H9 (cell line): Measurements from ENCODE around the gene PRSS22. TPM values are rescaled to one million over a fixed set of nuclear protein-coding genes. Genes with fewer than 3 reads are reported as not detected.

Source experiments
- DNase-seq: peaks from one replicate; pipeline ENCODE4 v3.0.0-alpha.2; 2017
- H2AFZ ChIP-seq: one replicate; pipeline ENCODE4 v1.6.1; 2013; ENCODE audit warnings: mild to moderate bottlenecking, low read length, control low read depth, moderate library complexity
- H2AK5ac ChIP-seq: 2 replicates; pipeline ENCODE4 v1.6.1; 2013; ENCODE audit warnings: low read length, control low read depth, mixed read lengths; ENCODE audit not compliant: insufficient read length
- H2BK120ac ChIP-seq: one replicate; pipeline ENCODE4 v1.6.1; 2013; ENCODE audit warnings: low read depth, mild to moderate bottlenecking, low read length, control low read depth, inconsistent platforms; ENCODE audit not compliant: poor library complexity, severe bottlenecking
- H2BK12ac ChIP-seq: 2 replicates; pipeline ENCODE4 v1.6.1; 2013; ENCODE audit warnings: low read length, control low read depth, mixed read lengths, low read depth; ENCODE audit not compliant: insufficient read length
- H2BK15ac ChIP-seq: 2 replicates; pipeline ENCODE4 v1.6.1; 2013; ENCODE audit warnings: low read depth, low read length, control low read depth
- H2BK20ac ChIP-seq: one replicate; pipeline ENCODE4 v1.6.1; 2013; ENCODE audit warnings: low read depth, mild to moderate bottlenecking, low read length, control low read depth, inconsistent platforms; ENCODE audit not compliant: poor library complexity, severe bottlenecking
- H2BK5ac ChIP-seq: 2 replicates; pipeline ENCODE4 v1.6.1; 2013; ENCODE audit warnings: low read length, control low read depth, mixed read lengths; ENCODE audit not compliant: insufficient read length
- H3K14ac ChIP-seq: 2 replicates; pipeline ENCODE4 v1.6.1; 2013; ENCODE audit warnings: low read length, control low read depth; ENCODE audit not compliant: insufficient read depth
- H3K18ac ChIP-seq: 2 replicates; pipeline ENCODE4 v1.6.1; 2013; ENCODE audit warnings: low read depth, mild to moderate bottlenecking, mixed read lengths, low read length, control low read depth; ENCODE audit not compliant: insufficient read length
- H3K23ac ChIP-seq: 2 replicates; pipeline ENCODE4 v1.6.1; 2013; ENCODE audit warnings: low read length, control low read depth, mixed read lengths, low read depth; ENCODE audit not compliant: insufficient read length
- H3K23me2 ChIP-seq: 2 replicates; pipeline ENCODE4 v1.6.1; 2013; ENCODE audit warnings: low read depth, mild to moderate bottlenecking, mixed read lengths, low read length, control low read depth; ENCODE audit not compliant: insufficient read length, poor library complexity, severe bottlenecking
- H3K27ac ChIP-seq: 2 replicates; pipeline ENCODE4 v1.5.1; 2013; ENCODE audit warnings: low read length, control low read depth, mixed read lengths, low read depth; ENCODE audit not compliant: insufficient read length
- H3K27me3 ChIP-seq: 2 replicates; pipeline ENCODE4 v1.6.1; 2013; ENCODE audit warnings: low read length, control low read depth, inconsistent platforms; ENCODE audit not compliant: insufficient read depth
- H3K4ac ChIP-seq: 2 replicates; pipeline ENCODE4 v1.6.1; 2013; ENCODE audit warnings: low read depth, mild to moderate bottlenecking, control low read depth, inconsistent platforms, low read length, moderate library complexity
- H3K4me1 ChIP-seq: 2 replicates; pipeline ENCODE4 v1.6.1; 2013; ENCODE audit warnings: low read length, control low read depth, inconsistent platforms; ENCODE audit not compliant: insufficient read depth
- H3K4me2 ChIP-seq: 2 replicates; pipeline ENCODE4 v1.6.1; 2013; ENCODE audit warnings: low read length, control low read depth, mixed read lengths; ENCODE audit not compliant: insufficient read length, insufficient read depth
- H3K56ac ChIP-seq: 2 replicates; pipeline ENCODE4 v1.6.1; 2013; ENCODE audit warnings: low read depth, mild to moderate bottlenecking, mixed read lengths, low read length, control low read depth; ENCODE audit not compliant: insufficient read length
- H3K79me1 ChIP-seq: 2 replicates; pipeline ENCODE4 v1.6.1; 2013; ENCODE audit warnings: low read depth, mild to moderate bottlenecking, moderate library complexity, low read length, control low read depth, inconsistent platforms; ENCODE audit not compliant: insufficient read depth, poor library complexity, severe bottlenecking
- H3K79me2 ChIP-seq: 2 replicates; pipeline ENCODE4 v1.6.1; 2013; ENCODE audit warnings: low read length, control low read depth, inconsistent platforms; ENCODE audit not compliant: insufficient read depth
- H3K9ac ChIP-seq: 2 replicates; pipeline ENCODE4 v1.6.1; 2013; ENCODE audit warnings: low read length, control low read depth, mixed read lengths; ENCODE audit not compliant: insufficient read length; ENCODE audit errors: extremely low read depth
- H3K9me3 ChIP-seq: one replicate; pipeline ENCODE4 v1.6.1; 2013; ENCODE audit warnings: low read depth, low read length, inconsistent platforms; ENCODE audit not compliant: control insufficient read depth
- H3T11ph ChIP-seq: one replicate; pipeline ENCODE4 v1.6.1; 2013; ENCODE audit warnings: mild to moderate bottlenecking, low read length, control low read depth, inconsistent platforms
- H4K20me1 ChIP-seq: one replicate; pipeline ENCODE4 v1.6.1; 2013; ENCODE audit not compliant: control insufficient read depth, insufficient read length, insufficient read depth
- H4K5ac ChIP-seq: 2 replicates; pipeline ENCODE4 v1.6.1; 2013; ENCODE audit warnings: low read depth, mild to moderate bottlenecking, mixed read lengths, low read length, control low read depth; ENCODE audit not compliant: insufficient read length
- H4K8ac ChIP-seq: replicated peaks from 2 replicates; pipeline ENCODE4 v1.6.1; 2013; ENCODE audit warnings: low read length, control low read depth, mixed read lengths, low read depth; ENCODE audit not compliant: insufficient read length
- H4K91ac ChIP-seq: 2 replicates; pipeline ENCODE4 v1.6.1; 2013; ENCODE audit warnings: low read depth, mild to moderate bottlenecking, moderate library complexity, mixed read lengths, low read length, control low read depth; ENCODE audit not compliant: insufficient read length
- H3K27ac Mint-ChIP-seq, 3 experiments: 2 replicates in 2 of 3; 3 replicates in 1 of 3; pipeline ENCODE4 v1.8.0; 2020 to 2021; ENCODE audit warnings: mixed read lengths in 3 of 3, mild to moderate bottlenecking in 1 of 3, moderate library complexity in 1 of 3
- H3K27me3 Mint-ChIP-seq: 2 replicates; pipeline ENCODE4 v1.8.0; 2021; ENCODE audit warnings: low read depth, mild to moderate bottlenecking, moderate library complexity, mixed read lengths
- H3K36me3 Mint-ChIP-seq, 3 experiments: 2 replicates in 2 of 3; 3 replicates in 1 of 3; pipeline ENCODE4 v1.8.0; 2020 to 2021; ENCODE audit warnings: low read depth in 3 of 3, mixed read lengths in 3 of 3; ENCODE audit not compliant: insufficient read depth in 1 of 3
- H3K4me1 Mint-ChIP-seq, 2 experiments: 2 replicates each; pipeline ENCODE4 v1.8.0; 2020; ENCODE audit warnings: mixed read lengths in 2 of 2
- H3K4me3 Mint-ChIP-seq, 2 experiments: 2 replicates in 1 of 2; 3 replicates in 1 of 2; pipeline ENCODE4 v1.8.0; 2020 to 2021; ENCODE audit warnings: mild to moderate bottlenecking in 2 of 2, mixed read lengths in 2 of 2, moderate library complexity in 1 of 2
- H3K9me3 Mint-ChIP-seq, 2 experiments: 2 replicates in 1 of 2; 3 replicates in 1 of 2; pipeline ENCODE4 v1.8.0; 2020; ENCODE audit warnings: mild to moderate bottlenecking in 2 of 2, mixed read lengths in 2 of 2, moderate library complexity in 1 of 2
- CTCF ChIP-seq: fragments of 200-600 bp; sonication (generic); conservative IDR thresholded peaks from 3 replicates; pipeline ENCODE4 v1.8.0; 2021; ENCODE audit warnings: antibody characterized with exemption, mild to moderate bottlenecking
- WGBS: extraction: QIAGEN DNeasy Blood & Tissue Kit; methylation state at CpG from one replicate; pipeline ENCODE4 v1.1.7; 2013; ENCODE audit warnings: missing lambda C conversion rate, low lambda C conversion rate, mixed read lengths; ENCODE audit not compliant: insufficient read length; ENCODE audit errors: extremely low coverage; 5-methylcytosine and 5-hydroxymethylcytosine counted together
- total RNA-seq: library from RNA; stranded (reverse); gene quantifications from 2 replicates; pipeline ENCODE4 v1.2.1, GENCODE V29; 2021

PRSS22 gene
- total RNA-seq, 1 experiment from 2014 or later = 1.9 TPM

GRCh38 chr16:2806286-2806685 lies 51.7 kb downstream of the PRSS22 start:
- DNase-seq = no peak
- Histone ChIP-seq H2AFZ (no peak overlapping the region), H3K4me2 (no peak overlapping the region), H2BK5ac (no peak overlapping the region), H4K20me1 (no peaks in the 10 kb centered on the region), H2BK15ac (no peak overlapping the region), H3K9me3 (peaks cover 10% of the 10 kb centered on the region), H2BK120ac (no peak overlapping the region), H4K5ac (no peak overlapping the region), H4K8ac (no peak overlapping the region), H3K4ac (no peak overlapping the region), H3K27ac (no peak overlapping the region), H3K79me1 (no peaks in the 10 kb centered on the region), H2BK20ac (no peak overlapping the region), H2AK5ac (no peak overlapping the region), H2BK12ac (no peak overlapping the region), H4K91ac (no peak overlapping the region), H3K18ac (no peak overlapping the region), H3K79me2 (no peaks in the 10 kb centered on the region), H3K56ac (no peak overlapping the region), H3K4me1 (no peaks in the 10 kb centered on the region), H3K27me3 (no peaks in the 10 kb centered on the region), H3K9ac (no peak overlapping the region), H3K23me2 (no peaks in the 10 kb centered on the region), H3K14ac (no peak overlapping the region; the same call in 1 of the 2 replicates), H3K23ac (no peak overlapping the region), H3T11ph (no peak overlapping the region)
- H3K4me1 Mint-ChIP-seq = no peaks in the 10 kb centered on the region; a peak in 1 of 4 replicates
- peaks cover 44% of the 10 kb centered on the region for H3K27me3 Mint-ChIP-seq
- H3K27ac Mint-ChIP-seq = peak overlapping the region in 1 of 3 experiments; percentile 75; a peak in 1 of 7 replicates
- H3K36me3 Mint-ChIP-seq = peaks cover 0 to 4% (median 0%) of the 10 kb centered on the region in 3 experiments; a peak in 2 of 7 replicates
- TF ChIP-seq CTCF = no peak
- peaks cover 27 to 31% of the 10 kb centered on the region in 2 experiments for H3K9me3 Mint-ChIP-seq
- no peak overlapping the region for H3K4me3 Mint-ChIP-seq
- WGBS = no CpG with 5 or more reads among the region's 5 CpGs
